Measurements from ENCODE around the gene SCO2.

- no peak for TF ChIP-seq CTCF (IDR thresholded peaks at IDR 0.05)
- no peak for TF ChIP-seq POLR2A (IDR thresholded peaks at IDR 0.05)
These were observed 44.4 kb downstream of the SCO2 start for GRCh38 chr22:50481045-50481439.
